HG03097 (cell line): ENCODE measurements around the gene PIBF1.
"Not testable (repeated sequence)": the region's sequence is repeated elsewhere in the genome, so short reads cannot be mapped to it uniquely, and the experiment has no call there.

Experiments used
- ATAC-seq: cut with Tn5 transposase; IDR thresholded peaks from one replicate; pipeline ENCODE4 v1.9.1; 2021; ENCODE audit not compliant: unreplicated experiment, low FRiP score

Gene PIBF1

GRCh38 chr13:72901546-72901945 is 119.6 kb downstream of the PIBF1 start:
- ATAC-seq = not testable (repeated sequence)

GRCh38 chr13:72908416-72908815 is 126.5 kb downstream of the PIBF1 start:
- no peak for ATAC-seq

GRCh38 chr13:72911981-72912380 is 130.0 kb downstream of the PIBF1 start:
- ATAC-seq = no peak

GRCh38 chr13:72920097-72920496 is 138.2 kb downstream of the PIBF1 start:
- ATAC-seq = no peak

- ATAC-seq = no peak
Observed at GRCh38 chr13:72931311-72931710, 149.4 kb downstream of the PIBF1 start.

GRCh38 chr13:72932250-72932649 is 150.3 kb downstream of the PIBF1 start:
- no peak for ATAC-seq

- ATAC-seq = not testable (repeated sequence)
Observed at GRCh38 chr13:72946267-72946666, 164.3 kb downstream of the PIBF1 start.

GRCh38 chr13:72952529-72953141 is 170.7 kb downstream of the PIBF1 start:
- no peak for ATAC-seq

GRCh38 chr13:72953391-72953965 is 171.5 kb downstream of the PIBF1 start:
- ATAC-seq = no peak

- no peak for ATAC-seq
Observed at GRCh38 chr13:72959643-72960042, 177.7 kb downstream of the PIBF1 start.

- no peak for ATAC-seq
Observed at GRCh38 chr13:72960114-72960513, 178.2 kb downstream of the PIBF1 start.

GRCh38 chr13:72960541-72960940 is 178.6 kb downstream of the PIBF1 start:
- no peak for ATAC-seq

- peak; percentile 61 for ATAC-seq
Observed at GRCh38 chr13:72963762-72964161, 181.8 kb downstream of the PIBF1 start.

- ATAC-seq = no peak
Observed at GRCh38 chr13:72970301-72970880, 188.5 kb downstream of the PIBF1 start.

GRCh38 chr13:72970956-72971355 is 189.0 kb downstream of the PIBF1 start:
- ATAC-seq = no peak

GRCh38 chr13:72973234-72973633 is 191.3 kb downstream of the PIBF1 start:
- ATAC-seq = no peak

GRCh38 chr13:72983085-72983768 is 201.3 kb downstream of the PIBF1 start:
- ATAC-seq = no peak

GRCh38 chr13:72985610-72986009 is 203.7 kb downstream of the PIBF1 start:
- no peak for ATAC-seq

- no peak for ATAC-seq
Observed at GRCh38 chr13:72986197-72986596, 204.3 kb downstream of the PIBF1 start.

GRCh38 chr13:72990953-72991352 is 209.0 kb downstream of the PIBF1 start:
- no peak for ATAC-seq

- no peak for ATAC-seq
Observed at GRCh38 chr13:72998012-72998411, 216.1 kb downstream of the PIBF1 start.
